Activated naive CD8-positive, alpha-beta T cell treated with anti-CD3 and anti-CD28 coated beads, Interleukin-2, amount 10 ng/mL, durations not matched to agents 7 days and 5 days (primary cell): Measurements from ENCODE around the gene FNDC3B. TPM values are rescaled to one million over a fixed set of nuclear protein-coding genes. Genes with fewer than 3 reads are reported as not detected.
"Not testable (repeated sequence)": the region's sequence is repeated elsewhere in the genome, so short reads cannot be mapped to it uniquely, and the experiment has no call there.

ENCODE experiments used
- ATAC-seq: fragments of 150-1000 bp; cut with Tn5 transposase; one replicate; pipeline ENCODE4 v1.10.0; 2021; ENCODE audit warnings: low read depth, moderate library complexity
- POLR2A ChIA-PET: fragments of 350-600 bp; sonication (Branson Sonifier 250); formaldehyde crosslinking; loops from one replicate; lab custom pipeline; 2021; ENCODE audit warnings: antibody characterized with exemption; lab: Charles Lee
- DNase-seq: peaks from one replicate; pipeline ENCODE4 v3.0.0; 2021
- H3K27ac Mint-ChIP-seq: one replicate; pipeline ENCODE4 v1.8.0; 2022; ENCODE audit warnings: mild to moderate bottlenecking, mixed read lengths
- H3K27me3 Mint-ChIP-seq: one replicate; pipeline ENCODE4 v1.8.0; 2022; ENCODE audit warnings: mild to moderate bottlenecking, moderate library complexity, mixed read lengths
- H3K36me3 Mint-ChIP-seq: one replicate; pipeline ENCODE4 v1.8.0; 2021; ENCODE audit warnings: mild to moderate bottlenecking, mixed read lengths
- H3K4me1 Mint-ChIP-seq: one replicate; pipeline ENCODE4 v1.8.0; 2021; ENCODE audit warnings: mixed read lengths
- H3K4me3 Mint-ChIP-seq: one replicate; pipeline ENCODE4 v1.8.0; 2022; ENCODE audit warnings: mild to moderate bottlenecking, moderate library complexity, mixed read lengths
- H3K9me3 Mint-ChIP-seq: one replicate; pipeline ENCODE4 v1.8.0; 2021; ENCODE audit warnings: mixed read lengths
- total RNA-seq, 2 experiments: library from RNA; stranded (reverse); gene quantifications; one replicate each; pipeline ENCODE4 v1.2.3, GENCODE V29; 2021

FNDC3B gene
- total RNA-seq, 2 experiments from 2014 or later: 15.8 to 16.3 TPM

- ATAC-seq, POLR2A ChIA-PET, H3K4me3 Mint-ChIP-seq, H3K27ac Mint-ChIP-seq, H3K27me3 Mint-ChIP-seq, DNase-seq, H3K4me1 Mint-ChIP-seq: not testable (repeated sequence)
- peaks cover 24% of the 10 kb centered on the region for H3K9me3 Mint-ChIP-seq
- peaks cover 29% of the 10 kb centered on the region for H3K36me3 Mint-ChIP-seq
Measured at GRCh38 chr3:172243376-172243775, 204.0 kb downstream of the FNDC3B start.

- H3K4me1 Mint-ChIP-seq: no peaks in the 10 kb centered on the region
- no peaks in the 10 kb centered on the region for H3K27me3 Mint-ChIP-seq
- no peak overlapping the region for H3K27ac Mint-ChIP-seq
- ATAC-seq (no peak), DNase-seq (no peak)
- peaks cover 24% of the 10 kb centered on the region for H3K9me3 Mint-ChIP-seq
- peaks cover 29% of the 10 kb centered on the region for H3K36me3 Mint-ChIP-seq
- POLR2A ChIA-PET: no interaction called here
- no peak overlapping the region for H3K4me3 Mint-ChIP-seq
Measured at GRCh38 chr3:172244011-172244410, 204.6 kb downstream of the FNDC3B start.

GRCh38 chr3:172245241-172245640 lies 205.9 kb downstream of the FNDC3B start:
- Mint-ChIP-seq H3K36me3 (peaks cover 32% of the 10 kb centered on the region), H3K4me1 (no peaks in the 10 kb centered on the region)
- POLR2A ChIA-PET: no interaction called here

GRCh38 chr3:172246107-172246844 lies 206.9 kb downstream of the FNDC3B start:
- POLR2A ChIA-PET: no interaction called here
- H3K36me3 Mint-ChIP-seq: peaks cover 28% of the 10 kb centered on the region
- ATAC-seq (no peak), DNase-seq (no peak)
- no peaks in the 10 kb centered on the region for H3K4me1 Mint-ChIP-seq
- H3K27me3 Mint-ChIP-seq: no peaks in the 10 kb centered on the region
- no peak overlapping the region for H3K27ac Mint-ChIP-seq
- peaks cover 17% of the 10 kb centered on the region for H3K9me3 Mint-ChIP-seq
- H3K4me3 Mint-ChIP-seq: no peak overlapping the region

More at GRCh38 chr3:172245241-172245640, 205.9 kb downstream of the FNDC3B start:
- no peak overlapping the region for H3K4me3 Mint-ChIP-seq
- ATAC-seq: no peak
- no peak overlapping the region for H3K27ac Mint-ChIP-seq
- H3K27me3 Mint-ChIP-seq: no peaks in the 10 kb centered on the region
- no peak for DNase-seq
- peaks cover 24% of the 10 kb centered on the region for H3K9me3 Mint-ChIP-seq

- no peaks in the 10 kb centered on the region for H3K27me3 Mint-ChIP-seq
- H3K4me3 Mint-ChIP-seq: no peak overlapping the region
- no peak overlapping the region for H3K27ac Mint-ChIP-seq
- H3K9me3 Mint-ChIP-seq: peaks cover 9% of the 10 kb centered on the region
- DNase-seq: no peak
- POLR2A ChIA-PET: no interaction called here
- no peak for ATAC-seq
- no peaks in the 10 kb centered on the region for H3K4me1 Mint-ChIP-seq
- peaks cover 23% of the 10 kb centered on the region for H3K36me3 Mint-ChIP-seq
Measured at GRCh38 chr3:172247525-172248274, 208.3 kb downstream of the FNDC3B start.

- no peak overlapping the region for H3K27ac Mint-ChIP-seq
- no peak overlapping the region for H3K4me3 Mint-ChIP-seq
- no peaks in the 10 kb centered on the region for H3K4me1 Mint-ChIP-seq
- no peaks in the 10 kb centered on the region for H3K27me3 Mint-ChIP-seq
- DNase-seq (no peak), ATAC-seq (no peak)
- peaks cover 2% of the 10 kb centered on the region for H3K9me3 Mint-ChIP-seq
- POLR2A ChIA-PET: no interaction called here
- peaks cover 20% of the 10 kb centered on the region for H3K36me3 Mint-ChIP-seq
Measured at GRCh38 chr3:172249039-172249438, 209.7 kb downstream of the FNDC3B start.

- no peaks in the 10 kb centered on the region for H3K27me3 Mint-ChIP-seq
- no peak overlapping the region for H3K4me3 Mint-ChIP-seq
- DNase-seq (no peak), ATAC-seq (no peak)
- no peak overlapping the region for H3K27ac Mint-ChIP-seq
- no peaks in the 10 kb centered on the region for H3K9me3 Mint-ChIP-seq
- POLR2A ChIA-PET: no interaction called here
- peaks cover 3% of the 10 kb centered on the region for H3K4me1 Mint-ChIP-seq
- H3K36me3 Mint-ChIP-seq: peaks cover 22% of the 10 kb centered on the region
Measured at GRCh38 chr3:172251211-172251610, 211.8 kb downstream of the FNDC3B start.

GRCh38 chr3:172253200-172253599 lies 213.8 kb downstream of the FNDC3B start:
- POLR2A ChIA-PET: no interaction called here
- H3K36me3 Mint-ChIP-seq: peaks cover 20% of the 10 kb centered on the region

GRCh38 chr3:172254542-172254941 lies 215.2 kb downstream of the FNDC3B start:
- peaks cover 19% of the 10 kb centered on the region for H3K36me3 Mint-ChIP-seq
- peaks cover 3% of the 10 kb centered on the region for H3K4me1 Mint-ChIP-seq
- no peak overlapping the region for H3K27ac Mint-ChIP-seq
- H3K27me3 Mint-ChIP-seq: no peaks in the 10 kb centered on the region
- ATAC-seq (no peak), DNase-seq (no peak)
- no peak overlapping the region for H3K4me3 Mint-ChIP-seq
- POLR2A ChIA-PET: no interaction called here
- no peaks in the 10 kb centered on the region for H3K9me3 Mint-ChIP-seq

More at GRCh38 chr3:172253200-172253599, 213.8 kb downstream of the FNDC3B start:
- DNase-seq: no peak
- no peak for ATAC-seq
- H3K4me1 Mint-ChIP-seq: peaks cover 3% of the 10 kb centered on the region
- H3K27ac Mint-ChIP-seq: no peak overlapping the region
- H3K27me3 Mint-ChIP-seq: no peaks in the 10 kb centered on the region
- no peaks in the 10 kb centered on the region for H3K9me3 Mint-ChIP-seq
- H3K4me3 Mint-ChIP-seq: no peak overlapping the region

GRCh38 chr3:172255321-172255720 lies 215.9 kb downstream of the FNDC3B start:
- DNase-seq, H3K4me3 Mint-ChIP-seq, ATAC-seq, H3K27ac Mint-ChIP-seq, POLR2A ChIA-PET, H3K4me1 Mint-ChIP-seq, H3K27me3 Mint-ChIP-seq, H3K9me3 Mint-ChIP-seq: not testable (repeated sequence)
- peaks cover 17% of the 10 kb centered on the region for H3K36me3 Mint-ChIP-seq

- H3K36me3 Mint-ChIP-seq: peaks cover 15% of the 10 kb centered on the region
- ATAC-seq (no peak), DNase-seq (no peak)
- H3K27ac Mint-ChIP-seq: no peak overlapping the region
- no peaks in the 10 kb centered on the region for H3K27me3 Mint-ChIP-seq
- H3K4me1 Mint-ChIP-seq: peaks cover 3% of the 10 kb centered on the region
- H3K9me3 Mint-ChIP-seq: no peaks in the 10 kb centered on the region
- POLR2A ChIA-PET: no interaction called here
- H3K4me3 Mint-ChIP-seq: no peak overlapping the region
Measured at GRCh38 chr3:172256101-172256734, 216.8 kb downstream of the FNDC3B start.

- no peak overlapping the region for H3K27ac Mint-ChIP-seq
- peaks cover 12% of the 10 kb centered on the region for H3K36me3 Mint-ChIP-seq
- no peak overlapping the region for H3K4me3 Mint-ChIP-seq
- POLR2A ChIA-PET: no interaction called here
- DNase-seq: no peak
- peaks cover 3% of the 10 kb centered on the region for H3K4me1 Mint-ChIP-seq
- H3K9me3 Mint-ChIP-seq: no peaks in the 10 kb centered on the region
- no peak for ATAC-seq
- H3K27me3 Mint-ChIP-seq: no peaks in the 10 kb centered on the region
Measured at GRCh38 chr3:172257648-172258400, 218.4 kb downstream of the FNDC3B start.

GRCh38 chr3:172258624-172259023 lies 219.2 kb downstream of the FNDC3B start:
- Mint-ChIP-seq H3K9me3 (no peaks in the 10 kb centered on the region), H3K27ac (no peak overlapping the region), H3K27me3 (no peaks in the 10 kb centered on the region), H3K36me3 (peaks cover 8% of the 10 kb centered on the region), H3K4me3 (no peak overlapping the region), H3K4me1 (peaks cover 3% of the 10 kb centered on the region)
- ATAC-seq (no peak), DNase-seq (no peak)
- POLR2A ChIA-PET: no interaction called here
